HepG2 (cell line): ENCODE data around the gene FAM222A. TPM values are rescaled to one million over a fixed set of nuclear protein-coding genes. Genes with fewer than 3 reads are reported as not detected.

Experiments used
- AHR ChIP-seq: IDR thresholded peaks from 2 replicates; pipeline ENCODE4 v1.6.1; 2018; ENCODE audit warnings: missing genetic modification reagents, missing compliant biosample characterization
- BATF2 ChIP-seq: sonication (generic); formaldehyde crosslinking; IDR thresholded peaks from 2 replicates; pipeline ENCODE4 v1.8.0; 2022; ENCODE audit warnings: mild to moderate bottlenecking, missing genetic modification reagents, moderate library complexity
- DRAP1 ChIP-seq: IDR thresholded peaks from 2 replicates; pipeline ENCODE4 v1.6.1; 2016; ENCODE audit warnings: missing genetic modification reagents, missing compliant biosample characterization
- DZIP1 ChIP-seq: sonication (generic); formaldehyde crosslinking; IDR thresholded peaks from 2 replicates; pipeline ENCODE4 v1.5.0; 2020; ENCODE audit warnings: mild to moderate bottlenecking, missing genetic modification reagents
- GMEB1 ChIP-seq: sonication (generic); formaldehyde crosslinking; IDR thresholded peaks from 2 replicates; pipeline ENCODE4 v1.5.1; 2020; ENCODE audit warnings: missing genetic modification reagents, mild to moderate bottlenecking, borderline replicate concordance
- GMEB2 ChIP-seq: IDR thresholded peaks from 2 replicates; pipeline ENCODE4 v1.6.1; 2016; ENCODE audit warnings: missing biosample characterization, missing genetic modification reagents, low read depth
- HDAC2 ChIP-seq: sonication (generic); formaldehyde crosslinking; IDR thresholded peaks from 2 replicates; pipeline ENCODE4 v1.4.0; 2020; ENCODE audit warnings: missing genetic modification reagents
- SRF ChIP-seq: IDR thresholded peaks from 2 replicates; pipeline ENCODE4 v1.6.1; 2011; ENCODE audit warnings: mild to moderate bottlenecking, low read depth, low read length, moderate library complexity
- SRSF9 ChIP-seq: fragments of 200-400 bp; formaldehyde crosslinking; IDR thresholded peaks from 2 replicates; pipeline ENCODE4 v1.6.1; 2018; ENCODE audit warnings: borderline replicate concordance, mild to moderate bottlenecking, low read depth, low read length; ENCODE audit not compliant: insufficient read depth, poor library complexity, severe bottlenecking
- TIGD3 ChIP-seq: sonication (generic); formaldehyde crosslinking; IDR thresholded peaks from 2 replicates; pipeline ENCODE4 v1.5.1; 2020; ENCODE audit warnings: mild to moderate bottlenecking, missing genetic modification reagents, borderline replicate concordance
- ZNF281 ChIP-seq: sonication (generic); formaldehyde crosslinking; IDR thresholded peaks from 2 replicates; pipeline ENCODE4 v1.4.0; 2020; ENCODE audit warnings: missing genetic modification reagents, borderline replicate concordance
- ZNF30 ChIP-seq: sonication (generic); formaldehyde crosslinking; IDR thresholded peaks from 2 replicates; pipeline ENCODE4 v1.5.0; 2020; ENCODE audit warnings: mild to moderate bottlenecking, missing genetic modification reagents
- ZNF331 ChIP-seq: sonication (generic); formaldehyde crosslinking; IDR thresholded peaks from 2 replicates; pipeline ENCODE4 v1.4.0; 2020; ENCODE audit warnings: missing genetic modification reagents
- ZNF501 ChIP-seq: sonication (generic); formaldehyde crosslinking; IDR thresholded peaks from 2 replicates; pipeline ENCODE4 v1.5.1; 2020; ENCODE audit warnings: mild to moderate bottlenecking, moderate library complexity, missing genetic modification reagents
- ZNF562 ChIP-seq: sonication (generic); formaldehyde crosslinking; IDR thresholded peaks from 2 replicates; pipeline ENCODE4 v1.8.0; 2022; ENCODE audit warnings: missing genetic modification reagents, borderline replicate concordance
- ZNF839 ChIP-seq: sonication (generic); formaldehyde crosslinking; IDR thresholded peaks from 2 replicates; pipeline ENCODE4 v1.4.0; 2020; ENCODE audit warnings: missing genetic modification reagents, mild to moderate bottlenecking, borderline replicate concordance
- polyA plus RNA-seq, 8 experiments: library from polyadenylated mRNA; depleted of rRNA in 3 of 8; stranded (reverse) in 7 of 8; unstranded in 1 of 8; fragments of >200 nt; fragmentation: Illumina TruSeq in 4 of 8; extraction: Trizol in 4 of 8; gene quantifications; 2 replicates each; pipeline versions ENCODE4 v1.2.1 to v1.2.3, GENCODE V29; 2011 to 2016; ENCODE audit warnings: low read depth in 4 of 8, missing spikeins in 1 of 8, mixed read lengths in 1 of 8; ENCODE audit not compliant: insufficient read depth in 1 of 8
- total RNA-seq, 5 experiments: library from RNA; depleted of rRNA; stranded (reverse); fragments of >200 nt; fragmentation: Illumina TruSeq; extraction: Trizol; gene quantifications; 2 replicates each; pipeline ENCODE4 v1.2.3, GENCODE V29; 2016; ENCODE audit warnings: low read depth in 1 of 5

The FAM222A gene
- total and polyA plus RNA-seq, 2 of the 13 experiments (the other 11 are each of a cell fraction or from before 2014, with no cell fraction given) = 2.7 to 9.6 TPM

GRCh38 chr12:109711596-109712461 lies 1.8 kb upstream of the FAM222A start (continued):
- TF ChIP-seq DZIP1 (CRISPR knock-in tag) (no peak), ZNF281 (peak; percentile 72; the same call in 1 of the 2 replicates), ZNF30 (CRISPR knock-in tag) (no peak), ZNF331 (CRISPR knock-in tag) (no peak), AHR (CRISPR knock-in tag) (no peak), GMEB2 (no peak), GMEB1 (CRISPR knock-in tag) (no peak), TIGD3 (CRISPR knock-in tag) (no peak), ZNF562 (CRISPR knock-in tag) (no peak), SRSF9 (no peak), ZNF501 (CRISPR knock-in tag) (peak; percentile 52), ZNF839 (CRISPR knock-in tag) (no peak), SRF (no peak), DRAP1 (CRISPR knock-in tag) (no peak), BATF2 (no peak), HDAC2 (CRISPR knock-in tag) (0 out of 2 replicates have a peak, but pooled peaks have one; percentile 19)
